GM19328 (cell line): Measurements from ENCODE around the gene ZNF407.
"Not testable (repeated sequence)": the region's sequence is repeated elsewhere in the genome, so short reads cannot be mapped to it uniquely, and the experiment has no call there.

Experiments used
- ATAC-seq: cut with Tn5 transposase; IDR thresholded peaks from one replicate; pipeline ENCODE4 v1.9.1; 2021; ENCODE audit warnings: mild to moderate bottlenecking, moderate library complexity; ENCODE audit not compliant: unreplicated experiment

Gene ZNF407

DNA sequence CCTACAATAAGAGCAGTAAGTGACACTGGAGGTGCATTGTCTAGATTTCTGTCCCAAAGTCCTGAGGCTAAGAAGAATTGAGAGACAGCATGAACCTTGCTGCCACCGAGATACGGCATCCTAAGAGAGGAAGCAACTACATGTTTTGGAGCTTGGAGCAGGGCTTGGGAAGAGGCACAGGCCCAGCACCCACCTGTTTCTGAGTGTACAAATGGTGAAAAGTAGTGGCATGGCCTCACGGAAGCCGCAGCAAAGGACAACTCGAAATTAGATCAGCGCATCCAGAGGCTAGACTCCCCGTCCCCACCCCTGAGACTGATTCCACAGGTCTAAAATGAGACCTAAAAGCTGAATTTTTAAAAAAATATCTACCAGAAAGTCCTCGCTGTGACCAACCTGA, 483.8 kb downstream of the ZNF407 start:
- no peak for ATAC-seq

DNA sequence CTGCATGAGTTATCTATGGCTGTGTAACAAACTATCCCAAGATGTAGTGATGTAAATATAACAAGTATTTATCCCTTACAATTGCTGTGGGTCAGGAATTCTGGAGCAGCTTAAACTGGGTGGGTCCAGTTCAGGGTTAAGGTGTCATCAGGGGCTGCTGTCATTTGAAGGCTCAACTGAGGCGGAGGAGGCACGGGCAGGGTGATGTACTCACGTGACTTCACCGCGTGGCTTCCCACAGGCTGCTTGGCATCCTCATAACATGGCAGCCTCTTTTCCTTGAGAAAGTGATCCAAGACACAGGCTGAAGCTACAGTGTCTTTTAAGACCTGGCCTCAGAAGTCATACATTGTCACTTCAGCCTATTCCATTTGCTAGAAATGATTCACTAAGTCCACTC, 485.5 kb downstream of the ZNF407 start:
- no peak for ATAC-seq

DNA sequence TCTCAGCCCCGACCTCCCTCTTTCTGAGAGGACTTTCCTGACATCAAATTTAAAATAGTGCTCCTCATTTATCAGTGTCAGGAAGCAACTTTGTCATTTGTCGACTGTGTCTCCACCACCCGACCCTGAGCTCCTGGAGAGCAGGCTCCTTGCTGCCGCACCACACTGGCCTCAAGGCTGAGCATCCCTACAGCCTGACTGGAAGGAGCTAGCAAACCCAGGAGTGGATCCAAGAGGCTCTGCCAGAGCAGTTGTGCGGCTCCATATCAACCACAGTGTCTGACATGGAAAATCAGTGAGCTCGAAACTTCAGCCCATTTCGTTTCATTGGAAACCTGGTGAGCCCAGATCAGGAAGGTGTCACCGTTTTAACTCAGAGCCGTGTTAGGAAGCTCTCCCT, 486.1 kb downstream of the ZNF407 start:
- no peak for ATAC-seq

DNA sequence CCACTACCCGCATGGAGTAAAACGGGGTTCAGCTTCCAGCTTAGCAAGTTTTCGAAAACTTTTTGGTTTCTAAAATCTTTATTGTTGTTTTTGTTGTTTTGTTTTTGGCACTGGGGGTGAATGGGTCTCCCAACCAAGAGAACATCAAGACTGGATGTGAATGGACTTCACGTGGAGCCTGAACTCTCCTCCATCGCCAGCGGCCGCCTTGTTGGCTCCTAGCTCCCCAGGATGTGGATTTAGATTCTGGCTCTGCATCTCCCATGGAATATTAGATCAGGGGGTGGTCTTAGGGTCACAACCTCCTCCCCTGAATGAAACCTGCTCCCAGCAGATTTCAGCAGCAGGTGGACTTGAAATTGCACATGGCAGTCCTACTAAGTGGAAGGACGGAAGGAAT, 488.0 kb downstream of the ZNF407 start:
- not testable (repeated sequence) for ATAC-seq

DNA sequence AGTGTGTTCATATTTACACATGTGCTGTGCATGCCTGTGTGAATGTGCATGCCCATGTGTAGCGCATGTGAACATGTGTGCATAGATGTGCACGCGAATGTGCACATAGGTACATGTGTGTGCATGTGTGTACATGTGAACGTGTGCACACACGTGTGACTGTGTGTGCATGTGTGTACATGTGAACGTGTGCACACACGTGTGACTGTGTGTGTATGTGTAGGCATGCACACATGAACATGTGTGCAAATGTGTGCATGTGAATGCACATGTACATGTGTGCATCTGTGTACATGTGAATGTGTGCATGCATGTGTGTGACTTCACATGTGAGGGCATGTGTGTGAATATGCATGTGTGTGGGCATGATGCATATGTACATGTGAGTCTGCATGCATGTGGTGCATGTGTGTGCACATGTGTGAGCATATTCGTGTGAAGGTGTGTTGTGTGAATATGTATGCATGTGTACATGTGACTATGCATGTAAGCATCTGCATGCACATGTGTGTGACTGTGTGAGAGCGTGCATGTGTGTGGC, 488.9 kb downstream of the ZNF407 start:
- ATAC-seq = no peak

DNA sequence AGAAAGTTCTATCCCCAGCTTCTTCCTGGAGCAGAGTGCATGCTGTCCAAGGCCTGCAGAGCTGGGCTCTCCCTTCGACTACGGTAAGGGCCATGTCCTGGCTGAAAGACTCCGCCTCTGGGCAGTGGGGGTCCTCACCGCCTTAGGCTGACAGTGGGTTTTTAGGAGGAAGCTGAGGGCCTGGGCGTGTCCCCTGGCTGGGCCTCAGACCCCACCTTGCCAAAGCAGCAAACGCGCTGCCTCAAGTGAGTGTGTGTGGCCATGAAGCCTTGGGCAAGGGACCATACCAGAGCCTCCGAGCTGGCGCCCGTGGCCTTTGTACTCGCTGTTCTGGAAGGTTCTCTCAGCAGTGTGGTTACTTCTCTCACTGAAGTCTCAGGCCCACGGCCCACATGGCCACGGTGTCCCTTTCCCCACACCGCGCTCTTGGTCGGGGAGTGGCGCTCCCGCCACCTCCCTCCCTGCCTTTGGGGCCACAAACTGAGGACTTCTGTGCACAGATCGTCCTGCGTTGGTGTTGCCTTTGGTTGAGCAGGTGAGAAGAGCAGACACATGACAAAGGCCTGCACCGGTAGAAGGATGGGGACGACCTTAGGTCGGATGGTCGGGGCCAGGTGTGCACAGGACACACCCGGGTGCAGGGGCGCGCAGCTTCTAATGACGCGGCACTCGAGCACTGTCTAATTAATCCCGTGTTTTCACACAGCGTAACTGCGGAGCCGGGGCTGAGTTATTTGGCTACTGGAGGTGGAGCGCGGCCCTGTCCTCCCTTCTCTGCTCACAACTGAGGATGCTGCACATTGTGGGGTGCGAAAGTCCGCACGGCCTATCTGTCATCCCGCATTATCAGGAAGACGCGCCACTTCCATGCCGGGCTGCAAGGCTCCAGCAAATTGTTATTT, 489.7 kb downstream of the ZNF407 start:
- ATAC-seq = no peak

DNA sequence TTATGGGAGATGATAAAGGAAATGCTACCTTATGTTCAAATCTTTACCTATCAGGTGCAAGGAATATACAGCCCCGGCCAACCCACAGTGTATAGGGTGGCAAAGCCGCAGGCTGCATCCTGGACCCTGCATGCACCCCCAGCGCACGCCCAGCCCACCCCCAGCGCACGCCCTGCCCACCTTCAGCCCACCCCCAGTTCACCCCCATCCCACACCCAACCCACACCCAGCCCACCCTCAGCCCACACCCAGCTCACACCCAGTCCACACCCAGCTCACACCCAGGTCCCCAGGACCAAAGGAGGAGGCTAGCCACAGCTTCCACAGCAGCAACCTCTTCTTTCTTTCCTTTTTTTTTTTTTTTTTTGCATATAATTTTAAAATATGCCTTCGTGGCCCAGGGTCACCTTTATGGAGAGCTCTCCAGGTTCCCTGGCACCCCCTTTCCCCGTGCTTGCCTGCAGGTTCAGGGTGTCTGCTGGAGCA, 490.4 kb downstream of the ZNF407 start:
- no peak for ATAC-seq

DNA sequence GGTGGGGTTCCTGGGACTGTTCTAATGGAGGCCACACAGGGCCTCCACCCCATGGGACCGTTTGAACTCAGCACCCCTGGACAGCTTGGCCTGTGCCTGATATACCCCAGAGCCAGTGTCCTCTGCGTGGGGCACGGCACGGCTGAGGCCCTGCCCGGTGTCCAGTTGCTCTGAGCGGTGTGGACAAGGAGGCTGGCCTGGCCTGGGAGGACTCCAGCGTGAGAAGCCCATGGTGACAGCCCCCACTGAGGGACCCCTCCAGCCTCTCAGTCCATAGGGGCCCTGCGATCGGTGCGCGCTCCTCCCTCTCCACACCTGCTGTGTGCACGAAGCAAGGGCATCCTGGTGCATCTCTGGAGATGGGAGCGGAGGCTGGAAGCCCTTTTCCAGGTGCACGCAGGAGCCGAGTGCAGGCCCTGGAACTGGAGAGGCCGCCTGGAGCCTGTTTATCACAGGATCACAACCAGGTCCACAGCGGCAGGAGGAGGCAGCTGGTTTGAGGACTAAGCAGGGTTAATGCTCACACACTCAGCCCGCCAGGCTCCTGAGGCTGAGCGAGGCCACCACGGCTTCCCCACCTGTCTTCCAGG, 491.0 kb downstream of the ZNF407 start:
- ATAC-seq = no peak

DNA sequence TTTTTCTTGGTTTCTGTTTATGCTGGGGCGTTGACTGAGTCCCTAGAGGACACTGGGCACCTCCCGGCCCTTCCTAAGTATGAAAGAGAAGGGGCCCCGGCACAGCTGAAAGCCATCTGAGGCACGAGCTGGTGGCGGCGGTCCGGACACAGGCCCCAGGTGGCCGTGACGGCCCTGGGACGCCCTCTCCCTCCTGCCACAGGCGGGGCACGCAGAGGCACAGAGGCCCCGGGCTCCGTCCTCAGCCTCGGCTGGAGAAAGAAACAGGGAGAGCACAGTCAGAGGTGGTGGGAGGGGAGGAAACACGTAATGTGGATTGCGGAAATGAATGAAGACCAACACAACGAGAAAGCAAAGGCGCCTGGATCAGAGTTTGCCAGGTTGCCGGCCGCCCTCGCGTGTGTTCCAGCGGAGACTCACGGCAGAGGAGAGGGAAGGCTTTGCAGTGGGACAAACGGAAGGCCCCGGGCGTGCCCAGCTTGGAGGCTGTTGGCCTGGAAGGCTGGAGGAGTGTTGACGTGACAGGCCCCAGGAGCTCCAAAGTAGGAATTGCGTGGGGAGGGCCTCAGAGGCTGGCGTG, 492.2 kb downstream of the ZNF407 start:
- ATAC-seq = no peak

DNA sequence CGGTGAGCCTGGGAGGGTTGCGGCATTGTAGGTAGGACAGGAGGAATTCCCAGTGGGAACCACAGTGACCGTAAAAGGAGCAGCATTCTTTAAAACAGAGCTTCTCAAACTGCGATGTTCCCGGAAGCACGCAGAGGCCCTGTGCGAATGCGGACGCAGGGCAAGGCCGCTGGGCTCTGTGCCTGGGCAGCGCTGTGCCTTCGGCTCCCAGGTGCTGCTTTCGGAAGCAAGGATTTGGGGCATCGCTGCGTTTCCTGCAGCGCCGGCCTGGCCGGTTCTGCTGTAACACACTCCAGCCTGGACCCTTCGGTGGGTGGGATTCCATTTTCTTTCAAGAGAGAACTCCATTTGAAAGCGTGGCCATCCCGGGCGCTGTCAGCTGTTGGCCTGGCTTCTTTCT, 492.7 kb downstream of the ZNF407 start:
- no peak for ATAC-seq

DNA sequence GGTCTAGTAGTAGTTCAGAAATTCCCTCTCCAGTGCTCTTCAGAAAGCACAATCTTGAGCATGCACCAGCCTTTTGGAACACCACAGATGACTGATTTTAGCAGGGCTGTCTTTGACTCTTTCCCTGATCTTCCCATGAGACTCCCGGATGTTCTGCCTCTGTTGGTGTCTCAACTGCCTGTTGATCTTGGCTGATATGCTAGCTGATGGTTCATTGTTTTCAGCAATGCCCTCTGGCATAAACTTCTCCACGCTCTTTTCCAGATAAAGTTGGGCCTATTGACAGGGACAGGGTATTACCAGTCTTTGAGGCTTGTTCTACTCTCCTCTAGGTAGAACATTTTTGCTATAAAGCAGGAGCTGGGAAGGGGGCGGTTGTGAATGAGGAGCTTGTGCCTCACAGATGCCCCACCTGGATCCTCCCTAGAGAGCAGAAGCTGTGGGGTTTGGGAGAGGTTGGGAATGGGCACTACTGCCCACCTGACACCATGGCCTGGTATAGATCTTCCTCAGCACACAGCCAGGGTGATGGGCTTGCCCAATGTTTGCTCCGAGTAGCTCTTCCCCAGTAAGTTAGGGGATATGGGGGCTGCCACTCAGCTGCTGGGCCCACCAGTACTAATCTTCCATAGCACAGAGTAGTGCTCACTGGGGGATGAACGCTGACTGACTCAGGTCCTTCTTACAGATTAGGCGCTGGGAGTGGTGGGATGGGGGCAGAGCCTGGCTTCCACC, 500.0 kb downstream of the ZNF407 start:
- no peak for ATAC-seq

DNA sequence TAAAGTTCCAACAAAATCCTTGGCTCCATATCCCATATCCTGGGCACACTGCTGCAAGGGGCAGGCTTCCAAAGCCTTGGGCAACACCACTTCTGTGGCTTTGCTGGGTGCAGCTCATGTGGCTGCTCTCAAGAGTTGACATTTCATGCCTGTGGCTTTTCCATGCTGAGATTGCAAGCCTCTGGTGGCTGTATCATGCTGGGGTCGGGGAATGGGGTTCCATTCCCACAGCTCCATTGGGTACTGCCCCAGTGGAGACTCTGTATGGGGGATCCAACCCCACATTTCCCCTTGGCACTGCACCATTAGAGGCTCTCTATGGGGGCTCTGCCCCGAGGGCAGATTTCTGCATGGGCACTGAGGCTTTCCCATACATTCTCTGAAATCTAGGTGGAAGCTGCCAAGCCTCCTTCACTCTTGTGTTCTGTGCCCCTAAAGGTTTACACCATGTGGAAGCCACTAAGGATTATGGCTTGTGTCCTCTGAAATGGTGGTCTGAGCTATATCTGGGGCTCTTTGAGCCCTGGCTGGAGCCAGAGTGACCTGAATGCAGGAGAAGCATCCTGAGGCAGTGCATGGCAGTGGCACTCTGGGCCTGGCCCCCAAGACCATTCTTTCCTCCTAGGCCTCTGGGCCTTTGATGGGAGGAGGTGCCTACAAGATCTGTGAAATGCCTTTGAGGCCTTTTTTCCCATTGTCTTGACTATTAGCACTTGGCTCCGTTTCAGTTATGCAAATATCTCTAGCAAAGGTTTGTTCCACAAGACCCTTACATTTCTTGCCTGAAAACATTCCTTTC, 503.4 kb downstream of the ZNF407 start:
- ATAC-seq = no peak

DNA sequence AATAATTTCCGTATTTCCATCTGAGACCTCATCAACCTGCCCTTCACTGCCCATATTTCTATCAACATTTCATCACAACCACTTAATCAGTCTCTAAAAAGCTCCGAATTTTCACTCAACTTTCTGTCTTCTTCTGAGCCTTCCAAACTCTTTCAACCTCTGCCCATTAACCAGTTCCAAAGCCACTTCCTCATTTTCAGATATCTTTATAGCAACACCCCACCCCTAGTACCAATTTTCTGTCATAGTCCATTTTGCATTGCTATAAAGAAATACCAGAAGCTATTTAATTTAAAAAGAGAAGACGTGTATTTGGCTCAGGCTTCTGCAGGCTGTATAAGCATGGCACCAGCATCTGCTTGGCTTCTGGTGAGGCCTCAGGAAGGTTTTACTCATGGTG, 504.2 kb downstream of the ZNF407 start:
- no peak for ATAC-seq

DNA sequence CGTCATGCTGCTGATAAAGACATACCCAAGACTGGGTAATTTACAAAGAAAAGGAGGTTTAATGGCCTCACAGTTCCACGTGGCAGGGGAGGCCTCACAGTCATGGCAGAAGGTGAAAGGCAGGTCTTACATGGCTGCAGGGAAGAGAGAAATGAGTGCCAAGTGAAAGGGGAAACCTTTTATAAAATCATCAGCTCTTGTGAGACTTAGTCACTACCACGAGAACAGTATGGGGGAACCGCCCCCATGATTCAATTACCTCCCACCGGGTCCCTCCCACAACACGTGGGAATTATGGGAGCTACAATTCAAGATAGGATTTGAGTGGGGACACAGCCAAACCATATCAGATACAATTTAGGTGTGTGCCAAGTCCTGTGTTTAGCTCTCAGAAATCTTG, 506.4 kb downstream of the ZNF407 start:
- not testable (repeated sequence) for ATAC-seq

DNA sequence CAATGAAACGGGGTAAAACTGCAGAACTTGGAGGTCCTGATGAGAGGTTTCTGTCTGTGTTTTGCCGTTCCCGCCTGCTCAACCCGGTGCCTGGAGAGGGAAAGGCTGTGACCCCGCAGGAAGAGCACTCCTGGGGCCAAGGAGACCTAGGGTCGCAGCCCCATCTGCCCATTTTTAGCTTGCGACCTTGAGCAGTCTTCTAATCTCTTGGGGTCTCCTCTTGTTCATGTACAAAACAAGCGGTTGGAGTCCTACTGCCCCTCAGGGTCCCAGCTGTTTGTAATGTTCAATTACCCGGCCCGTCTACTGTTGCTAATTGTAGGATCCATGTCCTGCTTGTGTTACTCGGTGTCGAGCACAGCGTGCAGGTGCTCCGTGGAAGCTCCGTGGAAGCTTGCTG, 506.8 kb downstream of the ZNF407 start:
- no peak for ATAC-seq

DNA sequence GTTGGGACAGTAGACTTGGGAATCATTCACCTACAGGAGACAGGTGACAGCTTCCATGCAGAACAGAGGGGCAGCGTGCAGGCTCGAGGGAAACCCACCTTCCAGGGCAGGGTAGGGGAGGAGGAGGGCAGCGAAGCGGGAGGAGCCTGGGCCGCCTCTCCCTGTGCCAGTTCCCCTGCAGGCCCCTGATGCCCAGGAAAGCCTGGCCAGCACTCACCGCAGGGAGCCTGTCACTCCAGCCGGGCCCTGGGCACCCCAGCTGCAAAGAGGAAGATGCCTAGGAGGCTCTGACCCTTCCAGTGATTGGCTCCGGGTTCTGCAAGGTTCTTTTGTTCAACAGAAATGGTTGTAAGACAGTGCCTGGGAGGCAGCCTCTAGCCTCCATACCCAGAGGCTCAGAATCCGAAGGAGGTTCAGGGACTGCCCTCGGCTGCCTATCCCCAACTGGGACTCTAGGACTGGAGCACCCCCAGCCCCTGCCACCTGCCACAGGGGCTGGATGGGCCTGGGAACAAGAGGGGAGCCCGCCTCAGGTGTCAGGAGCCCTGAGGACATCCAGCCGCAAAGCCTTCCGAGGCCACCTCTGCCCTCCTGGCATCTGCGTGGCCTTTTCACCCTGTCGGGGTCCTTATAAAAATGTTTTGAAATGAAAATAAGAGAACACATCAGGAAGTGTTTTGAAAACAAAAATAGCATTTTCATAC, 508.0 kb downstream of the ZNF407 start:
- no peak for ATAC-seq

DNA sequence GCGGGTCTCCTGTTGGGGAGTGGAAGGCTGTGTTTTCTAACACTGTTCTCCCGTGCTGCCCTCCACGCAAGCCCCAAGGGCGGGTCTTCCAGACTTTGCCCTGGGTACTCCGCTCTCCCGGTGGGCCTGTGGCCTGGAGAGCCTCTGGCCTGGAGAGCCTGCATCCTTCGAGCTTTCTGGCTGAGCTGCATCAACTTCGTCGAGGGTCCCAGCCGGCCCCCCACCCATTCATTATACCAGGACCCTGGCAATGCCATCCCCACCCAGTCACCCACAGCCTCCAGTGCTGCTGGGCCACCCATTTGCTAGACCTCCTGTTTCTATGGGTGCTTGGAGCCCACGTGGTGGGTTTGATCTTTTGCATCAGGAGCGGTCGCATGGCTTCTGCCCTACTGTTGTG, 509.1 kb downstream of the ZNF407 start:
- ATAC-seq = no peak

DNA sequence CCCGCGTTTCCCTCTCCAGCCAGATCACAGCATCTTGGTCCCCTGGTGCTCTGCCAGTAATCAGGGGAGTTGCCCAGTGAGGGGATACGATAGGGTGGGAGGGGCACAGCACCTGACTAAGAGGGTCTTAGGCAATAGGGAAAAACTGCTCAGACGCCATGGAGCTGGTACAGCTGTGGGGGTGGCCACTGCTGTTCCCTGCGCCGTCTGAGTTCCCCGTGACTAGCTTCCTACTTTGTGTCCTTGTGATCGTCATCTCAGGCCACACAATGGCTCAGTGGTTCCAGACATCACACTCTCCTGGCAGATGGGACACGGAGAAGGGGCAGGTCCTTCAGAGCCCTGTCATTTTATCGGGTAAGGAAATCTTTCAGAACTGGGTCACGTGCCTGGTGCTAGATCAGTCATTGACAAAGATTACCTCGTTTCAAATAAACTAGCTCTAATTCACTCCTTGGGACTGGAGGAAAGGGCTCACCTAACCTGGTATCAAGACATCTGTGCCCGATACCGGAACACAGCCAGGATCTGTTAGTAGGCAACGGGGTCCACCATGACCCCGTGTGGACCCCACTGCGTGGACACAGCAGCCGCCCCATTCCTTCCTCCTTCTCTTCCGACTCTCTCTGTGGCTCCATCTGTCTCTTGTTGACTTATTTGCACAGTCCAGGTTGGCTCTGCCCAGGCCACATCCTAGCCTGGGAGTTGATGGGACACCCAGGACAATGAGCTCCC, 509.7 kb downstream of the ZNF407 start:
- no peak for ATAC-seq

DNA sequence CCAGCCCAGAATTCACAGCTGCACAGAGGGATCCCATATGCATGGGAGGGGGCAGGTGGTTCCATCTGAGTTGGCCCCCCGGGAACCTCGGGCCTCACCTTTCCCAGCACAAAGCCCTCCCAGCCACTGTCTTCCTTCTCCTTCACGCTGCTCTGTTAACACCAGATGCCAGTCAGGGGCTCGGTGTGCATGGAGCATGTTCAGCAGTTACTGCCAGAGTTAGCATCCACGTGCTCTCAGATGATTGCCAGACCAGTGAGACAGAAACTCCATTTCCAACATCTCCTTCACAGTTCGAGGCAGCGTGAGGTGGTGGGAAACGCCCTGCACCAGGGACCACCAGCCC, 510.2 kb downstream of the ZNF407 start:
- no peak for ATAC-seq
